DMS114 treated with DMSO at 0.1 percent for 48 hours (cell line): ENCODE results near the gene CCDC6.
"Not testable (repeated sequence)": the region's sequence is repeated elsewhere in the genome, so short reads cannot be mapped to it uniquely, and the experiment has no call there.

Source experiments
- DNase-seq: peaks from one replicate; lab custom pipeline; 2025; ENCODE audit not compliant: unreplicated experiment; lab: John Stamatoyannopoulos, UW

Gene CCDC6

DNA sequence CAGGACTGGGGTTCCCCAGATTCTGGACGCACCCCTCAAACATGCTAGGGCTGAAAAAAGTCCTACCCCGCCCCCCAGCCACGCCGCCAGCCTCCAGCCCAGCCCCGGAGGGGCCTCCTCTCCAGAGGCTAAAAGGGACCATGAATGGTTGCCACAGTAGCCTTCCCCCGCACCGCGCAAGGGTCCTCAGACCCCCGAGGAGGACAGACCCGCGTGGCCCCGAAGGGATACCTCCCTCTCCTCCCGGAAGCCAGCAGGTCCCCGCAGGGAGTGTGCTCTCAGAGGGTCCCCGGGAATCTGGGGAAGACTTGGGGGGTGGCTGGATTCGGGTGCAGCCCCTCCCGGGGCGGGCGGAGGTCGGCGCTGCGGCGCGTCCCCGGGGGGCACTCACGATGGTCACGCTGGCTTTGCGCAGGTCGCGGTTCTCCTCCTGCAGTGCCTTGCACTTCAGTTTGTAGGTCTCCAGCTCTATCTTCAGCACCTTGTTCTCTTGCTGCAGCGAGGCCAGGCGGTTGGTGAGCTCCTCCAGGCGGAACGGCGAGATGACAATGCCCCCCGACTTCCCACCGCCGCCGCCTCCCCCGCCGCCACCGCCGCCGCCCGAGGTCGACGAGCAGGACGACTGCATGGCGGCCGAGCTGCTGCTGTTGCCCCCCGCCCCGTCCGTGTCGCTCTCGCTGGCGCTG, 482 bp downstream of the CCDC6 start:
- no peak for DNase-seq

DNA sequence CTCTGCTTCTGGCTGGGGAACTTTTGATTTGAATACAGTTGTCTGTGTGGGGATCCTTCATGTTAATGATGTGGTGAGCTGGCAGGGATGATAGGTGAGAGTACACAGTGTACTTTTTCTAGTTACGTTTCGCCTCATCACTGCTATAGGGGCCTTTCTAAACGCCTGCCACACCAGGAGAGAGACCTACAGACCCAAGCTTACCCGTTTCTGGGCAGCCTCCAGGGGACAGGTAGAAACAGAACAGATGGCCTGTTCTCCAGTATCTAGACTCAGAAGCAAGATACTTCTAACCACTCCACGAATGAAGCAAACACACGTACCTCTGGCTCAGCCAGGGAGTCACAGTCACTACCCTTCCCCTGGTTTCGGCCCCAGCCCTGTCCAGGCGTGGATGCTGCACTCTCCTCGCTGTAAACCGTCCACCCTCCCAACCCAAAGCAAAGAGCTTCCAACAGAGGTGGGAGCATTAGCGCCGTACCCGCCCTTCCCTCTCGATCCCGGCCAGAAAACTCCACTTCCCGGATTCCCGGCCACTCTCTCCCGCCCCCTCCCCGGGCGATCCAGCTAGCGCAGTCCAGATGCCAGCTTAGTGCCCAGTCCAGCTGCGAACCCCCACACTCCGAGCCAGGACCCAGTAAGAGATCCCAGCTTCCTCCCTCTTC, 1.2 kb downstream of the CCDC6 start:
- DNase-seq, result no peak

DNA sequence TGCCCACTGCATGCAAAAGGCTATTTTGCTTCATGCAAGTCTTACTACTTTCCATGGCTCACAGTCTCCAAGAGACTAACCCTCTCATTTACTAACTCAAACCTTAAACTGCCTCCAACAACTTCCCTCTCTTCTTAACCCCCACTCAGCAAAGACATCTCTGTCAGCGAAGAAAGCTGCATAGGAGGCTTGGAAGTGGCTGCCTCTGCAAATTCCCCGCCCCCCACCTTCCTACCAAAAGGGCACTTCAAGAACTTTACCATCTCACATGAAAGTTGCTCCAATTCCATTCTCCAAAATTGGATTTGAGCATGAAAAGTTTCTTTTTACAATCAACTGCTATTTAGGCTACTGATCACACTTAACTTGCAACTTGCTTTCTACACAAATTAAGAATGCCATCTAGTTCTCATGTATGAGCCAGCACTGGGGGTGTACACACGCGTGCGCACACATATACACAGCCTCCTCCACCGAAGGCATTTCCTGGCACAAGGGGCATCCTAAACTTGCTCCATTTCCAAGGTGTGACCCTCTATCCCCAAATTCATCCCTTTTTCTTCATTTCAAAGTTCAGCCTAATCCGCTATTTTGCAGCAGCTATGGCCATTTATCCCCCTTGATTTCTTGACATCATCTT, 1.8 kb downstream of the CCDC6 start:
- DNase-seq, result no peak

DNA sequence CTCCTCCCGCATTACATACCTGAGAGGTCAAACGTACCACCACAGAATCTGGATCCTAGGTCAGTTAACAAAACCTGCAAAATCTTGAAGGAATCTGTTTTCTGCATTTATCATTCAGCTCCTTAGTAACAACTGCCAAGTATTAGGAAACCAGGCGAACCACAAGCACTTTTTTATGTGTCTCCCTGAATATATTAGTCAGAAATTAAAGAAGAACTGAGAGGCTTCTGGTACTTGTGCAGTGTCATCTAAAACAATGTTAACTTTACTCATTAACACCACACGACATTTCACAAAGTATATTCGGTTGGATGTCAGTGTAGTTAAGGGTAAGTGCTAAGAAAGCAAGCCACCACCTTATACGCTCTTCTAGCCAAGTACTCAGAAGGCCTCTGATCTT, 2.5 kb downstream of the CCDC6 start:
- DNase-seq, result no peak

DNA sequence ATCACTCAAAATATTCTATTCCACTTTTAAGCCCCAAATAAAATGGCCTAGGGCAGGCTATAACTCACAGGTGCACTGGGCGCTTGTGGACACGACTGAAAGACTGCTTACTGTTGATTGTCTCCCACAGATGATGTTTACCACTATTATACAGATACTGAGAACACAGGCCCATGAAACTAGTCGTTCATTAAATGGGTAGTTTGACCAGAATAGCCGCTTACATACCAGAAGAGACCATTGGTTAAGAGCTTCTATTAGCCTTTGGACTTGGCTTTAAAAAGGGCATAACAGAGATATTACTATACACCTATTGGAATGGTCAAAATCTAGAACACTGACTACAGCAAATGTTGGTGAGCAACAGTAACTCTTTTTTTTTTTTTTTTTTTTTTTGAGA, 4.3 kb downstream of the CCDC6 start:
- no peak for DNase-seq

DNA sequence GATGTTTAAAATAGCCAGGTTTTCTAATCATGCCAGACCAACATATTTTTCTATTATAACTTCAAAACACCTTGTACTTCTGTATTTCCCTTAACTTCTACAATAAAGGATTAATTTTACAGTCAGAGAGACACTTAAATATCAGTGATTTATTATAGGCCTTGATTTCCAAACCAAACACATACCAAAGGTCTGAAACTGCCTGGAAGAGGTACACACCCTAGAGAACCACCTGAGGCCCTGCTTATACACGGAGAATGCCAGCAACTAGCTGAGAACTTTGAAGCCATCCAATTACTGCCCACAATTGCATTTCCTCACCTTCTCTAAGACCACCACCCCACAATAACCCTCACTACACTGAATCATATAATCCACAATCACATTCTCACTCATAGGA, 4.9 kb downstream of the CCDC6 start:
- DNase-seq, result no peak

DNA sequence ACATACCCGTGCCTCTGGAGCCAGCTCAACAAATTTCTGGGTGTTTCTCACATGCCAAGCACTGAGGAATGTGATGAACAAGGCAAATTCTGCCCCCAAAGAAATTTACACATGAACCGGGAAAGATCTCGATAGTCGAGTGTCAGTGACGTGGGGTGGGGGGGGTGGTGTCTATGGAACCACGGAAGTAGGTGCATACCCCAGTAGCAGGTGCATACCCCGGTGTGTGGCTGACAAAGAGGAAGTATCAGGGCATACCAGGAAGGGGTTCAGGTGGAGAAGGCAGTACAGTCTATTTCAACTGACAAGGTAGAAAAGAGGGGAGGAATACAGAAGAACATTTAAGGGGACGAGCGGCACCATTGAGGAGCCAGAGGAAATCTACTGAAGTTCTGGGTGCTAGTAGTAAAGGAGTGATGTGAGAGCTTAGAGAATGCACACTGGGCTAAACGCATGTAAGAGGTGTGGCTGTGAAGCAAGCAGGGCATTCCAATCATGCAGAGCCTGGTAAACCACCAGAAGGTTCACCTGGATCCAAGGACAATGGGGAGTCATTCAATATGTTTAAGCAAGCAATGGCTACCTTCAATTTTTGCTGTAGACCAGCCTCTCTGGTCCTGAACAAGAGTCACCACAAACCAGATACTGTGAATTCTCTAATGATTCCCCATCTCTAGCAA, 6.2 kb downstream of the CCDC6 start:
- DNase-seq, result no peak

DNA sequence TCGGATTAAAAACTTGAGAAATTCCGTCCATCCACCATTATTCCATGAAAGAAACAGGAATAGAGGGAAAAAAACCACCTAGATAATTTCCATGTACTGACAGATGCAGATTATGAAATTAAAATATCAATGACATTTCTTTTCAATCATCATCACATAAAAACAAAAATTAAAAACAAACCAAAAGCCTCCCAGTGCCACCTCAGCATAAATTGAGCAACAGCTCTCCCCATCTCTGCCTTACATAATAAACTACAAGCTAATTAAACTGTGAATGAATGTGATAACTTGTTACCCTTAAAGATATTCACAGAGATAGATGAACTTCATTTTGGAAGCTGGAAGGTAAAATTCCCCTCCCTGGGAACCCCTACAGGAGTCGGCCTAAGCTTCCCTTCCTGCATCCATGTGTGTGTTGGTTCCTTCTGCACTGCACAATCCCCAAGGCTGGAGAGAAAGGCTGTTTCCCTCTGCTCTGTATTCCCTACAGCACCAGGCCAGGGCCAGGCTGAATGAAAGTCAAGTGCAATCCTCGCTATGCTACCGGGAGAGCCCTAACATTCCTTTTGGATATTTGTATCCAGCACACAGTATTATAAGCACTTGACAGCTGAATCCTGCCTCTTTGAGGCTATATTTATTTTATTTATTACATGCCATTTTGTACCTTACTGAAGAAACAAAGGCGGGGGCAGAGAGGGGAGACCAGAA, 8.1 kb downstream of the CCDC6 start:
- DNase-seq, result no peak

DNA sequence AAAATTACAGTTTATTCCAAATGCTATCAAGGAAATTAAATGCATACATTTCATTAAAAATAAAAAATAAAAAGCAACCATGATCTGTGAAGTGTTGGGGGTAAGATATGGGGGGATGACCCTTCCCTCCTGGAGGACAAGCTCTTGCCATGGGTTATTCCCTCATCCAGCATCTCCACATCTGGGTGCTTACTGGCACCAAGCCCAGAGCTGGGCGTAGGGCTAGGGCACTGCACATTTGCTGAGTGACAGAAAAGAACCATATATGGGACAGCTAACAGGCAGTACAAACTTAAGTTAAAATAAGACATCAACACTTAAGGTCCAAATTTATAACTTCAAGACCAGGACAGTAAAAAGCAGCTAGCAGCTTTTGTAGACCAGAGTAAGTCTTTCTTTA, 10.2 kb downstream of the CCDC6 start:
- no peak for DNase-seq

DNA sequence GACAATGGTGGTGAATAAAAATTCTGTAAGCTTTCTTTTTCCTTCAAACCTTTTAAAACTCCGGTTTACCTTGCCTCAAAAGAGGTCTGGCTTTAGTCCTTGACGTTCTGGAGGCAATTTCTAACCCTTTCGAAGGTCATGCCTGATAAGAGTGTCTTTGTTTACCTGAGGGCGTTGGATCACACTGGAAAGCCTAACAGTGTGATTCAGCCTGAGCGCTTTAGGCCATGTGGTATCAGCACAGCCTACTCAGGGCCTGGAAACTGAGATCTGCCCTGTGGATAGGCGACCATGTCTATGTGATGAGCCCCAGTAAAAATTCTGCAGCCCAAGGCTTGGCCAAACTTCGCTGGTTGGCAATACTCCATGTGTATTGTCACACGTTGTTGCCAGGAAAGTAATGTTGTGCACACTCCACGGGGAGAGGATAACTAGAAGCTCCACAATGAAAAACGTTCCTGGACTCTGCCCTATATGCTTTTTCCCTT, 10.7 kb downstream of the CCDC6 start:
- DNase-seq, result no peak

DNA sequence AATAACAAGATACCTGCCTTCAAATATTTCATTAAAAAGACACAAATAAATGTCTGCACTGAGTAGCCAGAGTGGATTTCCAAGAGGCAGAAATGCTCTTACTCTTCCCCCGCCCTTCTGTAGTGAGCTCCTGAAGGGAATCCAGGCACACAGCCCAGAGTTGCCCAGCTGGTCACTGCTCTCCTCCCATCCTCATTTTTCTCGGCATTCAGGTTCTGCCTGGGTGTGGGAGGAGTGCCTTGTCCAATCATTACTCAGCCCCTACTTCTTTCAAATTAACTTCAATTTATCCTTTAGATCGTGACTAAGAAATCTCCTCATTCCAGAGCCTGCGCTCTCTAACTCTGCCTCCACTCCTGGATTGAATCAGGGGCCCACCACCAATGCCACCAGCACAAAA, 12.2 kb downstream of the CCDC6 start:
- no peak for DNase-seq

DNA sequence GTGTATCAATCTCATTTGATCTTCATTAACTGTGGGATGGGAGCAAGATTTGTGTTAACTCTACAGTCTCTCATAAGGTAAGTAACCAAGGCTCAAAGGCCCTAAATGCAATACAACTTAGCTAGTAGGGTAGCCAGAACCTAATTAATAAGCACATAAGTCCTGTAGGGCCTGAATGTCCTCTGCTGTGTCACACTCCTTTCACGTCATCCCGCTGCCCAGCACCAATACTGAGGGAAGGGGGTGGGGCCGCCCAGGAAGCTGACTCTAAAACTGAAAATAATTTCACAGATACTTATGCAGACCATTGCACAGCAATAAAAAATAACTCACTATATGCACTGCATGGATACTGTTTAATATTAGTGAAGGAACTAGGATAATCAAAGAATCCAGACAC, 13.7 kb downstream of the CCDC6 start:
- DNase-seq, result no peak

DNA sequence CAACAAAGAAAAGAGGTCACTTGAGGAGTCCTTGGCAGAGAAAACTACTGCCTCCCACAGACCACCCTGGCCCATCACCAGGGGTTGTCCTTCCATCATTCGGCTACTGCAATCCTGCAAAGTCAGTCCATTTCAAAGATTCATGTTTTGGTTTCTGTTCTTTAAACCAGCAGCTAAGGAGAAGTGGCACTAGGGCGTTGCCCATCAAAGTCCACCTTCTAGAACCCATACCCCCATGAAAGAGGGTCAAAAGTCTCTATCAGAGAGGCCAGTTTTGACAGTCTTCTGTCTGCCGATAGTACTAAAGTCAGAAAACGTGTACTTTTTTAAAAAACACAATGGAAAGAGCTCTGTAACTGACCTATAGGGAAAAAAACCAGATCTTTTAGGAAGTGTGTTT, 14.4 kb downstream of the CCDC6 start:
- no peak for DNase-seq

DNA sequence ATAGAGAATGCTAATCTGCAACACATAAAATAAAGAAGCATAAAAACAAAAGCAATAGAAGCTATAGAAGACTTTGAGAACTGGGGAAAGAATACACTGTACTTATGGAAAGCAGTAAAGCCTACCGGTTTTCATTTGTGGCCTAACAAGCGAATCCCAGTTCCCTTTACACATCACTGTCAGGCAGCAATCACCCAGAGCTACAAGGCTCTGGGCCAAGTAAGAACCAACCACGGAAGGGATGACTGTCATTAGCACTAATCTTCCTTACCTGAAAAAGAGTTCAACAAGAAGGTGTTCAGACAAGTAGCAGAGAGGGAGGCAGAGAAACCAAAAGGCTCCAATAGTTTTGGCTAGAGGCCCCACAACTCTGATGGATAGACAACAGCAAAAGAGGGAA, 15.0 kb downstream of the CCDC6 start:
- no peak for DNase-seq

DNA sequence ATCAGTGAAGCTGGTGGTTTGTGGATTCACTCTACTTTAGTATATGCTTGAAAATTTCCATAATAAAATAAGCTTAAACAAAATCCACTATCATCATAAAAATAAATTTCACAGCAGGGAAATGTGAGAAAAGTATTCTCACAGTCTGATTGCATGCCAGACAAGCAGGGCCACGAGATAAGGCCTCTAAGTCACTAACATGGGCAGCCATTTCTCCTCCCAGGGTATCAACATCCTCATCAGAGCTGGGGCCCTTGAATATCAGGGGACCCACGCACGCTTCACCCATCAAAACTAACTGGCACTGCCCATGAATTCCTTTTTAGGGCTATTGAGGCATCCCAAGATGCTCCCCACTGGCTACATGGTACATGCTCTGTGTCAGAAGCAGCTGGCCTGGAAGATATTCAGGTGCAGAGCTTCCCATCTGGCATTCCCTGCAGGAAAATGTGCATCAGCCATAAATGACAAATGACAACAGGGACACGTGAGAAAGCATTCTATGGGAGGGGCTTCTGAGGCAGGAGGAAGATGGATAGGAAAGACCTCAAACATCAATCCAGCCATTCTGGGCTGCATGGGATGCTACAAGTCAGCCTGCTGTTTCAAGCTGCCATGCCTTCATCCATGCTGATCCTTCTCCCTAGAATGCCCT, 17.4 kb downstream of the CCDC6 start:
- DNase-seq, result no peak

DNA sequence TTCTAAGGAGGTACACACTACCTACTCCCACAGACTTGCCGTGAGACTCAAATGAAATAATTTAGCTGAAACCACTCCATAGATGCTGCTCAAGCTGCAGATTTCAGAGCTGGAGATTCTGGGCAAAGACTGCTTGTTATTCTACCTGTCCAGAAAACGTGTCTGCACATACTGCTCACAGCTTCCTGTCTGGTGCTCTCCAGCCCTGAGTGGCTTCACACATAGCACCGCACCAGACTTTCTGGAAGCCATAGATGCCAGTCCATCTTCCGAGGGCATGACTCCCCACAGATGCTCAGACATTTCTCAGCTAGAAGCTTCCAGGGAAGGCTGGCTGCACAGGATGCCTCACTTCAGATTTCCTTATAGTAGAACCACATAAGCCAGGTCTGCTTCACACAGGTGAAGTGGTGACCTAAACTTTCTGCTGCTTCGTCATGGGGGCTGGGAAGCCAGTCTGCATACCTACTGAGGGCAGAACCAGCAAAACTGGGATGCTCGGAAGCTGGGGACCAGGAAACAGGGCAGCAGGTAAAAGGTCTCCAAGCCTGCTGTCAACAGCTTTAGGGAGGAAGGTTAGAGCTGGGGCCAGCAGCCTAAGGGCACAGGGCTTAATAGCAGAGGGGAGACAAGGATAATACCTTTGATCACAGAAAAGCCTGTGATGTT, 18.2 kb downstream of the CCDC6 start:
- DNase-seq, result no peak

DNA sequence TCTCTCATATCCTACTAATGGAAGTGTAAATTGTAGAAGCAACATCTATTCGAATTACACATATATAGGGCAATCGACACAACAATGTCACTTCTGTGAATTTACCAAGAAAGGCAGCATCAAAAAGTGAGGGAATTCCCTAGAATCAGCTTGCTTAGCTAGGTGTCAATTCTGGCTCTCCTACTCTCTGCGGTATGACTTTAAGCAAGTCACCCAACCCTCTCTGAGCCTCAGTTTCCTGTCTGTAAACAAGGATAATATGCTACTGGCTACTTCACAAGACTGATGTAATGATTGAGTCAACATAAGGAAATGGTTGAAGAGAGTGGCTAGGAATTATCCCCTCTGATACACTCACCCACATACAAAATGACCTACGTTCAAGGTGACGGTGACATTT, 19.4 kb downstream of the CCDC6 start:
- DNase-seq, result no peak

DNA sequence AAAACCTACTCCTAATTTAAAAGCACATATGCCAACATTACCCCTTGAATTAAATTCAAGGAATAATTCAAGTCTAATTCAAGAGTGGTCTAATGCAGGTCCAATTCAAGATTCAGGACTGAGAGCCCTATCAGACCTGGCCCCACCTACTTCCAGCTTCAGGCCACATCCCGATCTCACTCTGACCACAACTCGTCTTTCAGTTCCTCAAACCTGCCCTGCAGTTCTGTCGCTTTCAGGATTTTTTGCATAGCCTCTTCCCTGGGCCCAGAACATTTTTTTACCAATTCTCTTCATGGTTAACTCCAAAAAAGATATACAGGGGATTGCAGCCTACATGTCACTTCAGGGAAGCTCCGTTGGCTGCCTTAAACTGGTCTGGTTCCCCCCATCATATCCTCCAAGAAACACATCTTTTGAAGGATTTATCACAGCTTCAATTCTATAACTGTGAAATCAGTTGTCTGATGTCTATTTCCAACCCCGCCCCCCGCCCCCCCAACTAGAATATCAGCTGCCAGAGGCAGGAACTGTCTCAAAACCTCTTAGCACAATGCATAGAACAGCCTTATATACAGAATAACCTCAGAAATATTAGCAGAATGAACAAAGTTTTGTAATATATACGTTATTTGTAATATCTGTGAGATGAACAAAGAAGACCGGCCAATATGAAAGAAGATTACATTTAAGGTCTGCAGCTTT, 20.8 kb downstream of the CCDC6 start:
- no peak for DNase-seq

DNA sequence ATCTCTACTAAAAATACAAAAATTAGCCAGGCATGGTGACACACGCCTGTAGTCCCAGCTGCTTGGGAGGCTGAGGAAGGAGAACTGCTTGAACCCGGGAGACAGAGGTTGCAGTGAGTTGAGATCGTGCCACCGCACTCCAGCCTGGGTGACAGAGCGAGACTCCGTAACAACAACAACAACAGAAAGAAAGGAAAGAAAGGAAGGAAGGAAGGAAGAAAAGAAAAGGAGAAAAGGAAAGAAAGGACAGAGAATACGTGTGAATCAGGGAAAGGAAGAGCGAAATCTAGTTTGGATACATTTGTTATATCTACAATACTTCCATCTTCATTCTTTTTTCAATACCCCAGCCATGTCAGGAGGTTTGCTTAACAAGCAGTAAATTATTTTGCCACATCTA, 21.5 kb downstream of the CCDC6 start:
- DNase-seq, result not testable (repeated sequence)

DNA sequence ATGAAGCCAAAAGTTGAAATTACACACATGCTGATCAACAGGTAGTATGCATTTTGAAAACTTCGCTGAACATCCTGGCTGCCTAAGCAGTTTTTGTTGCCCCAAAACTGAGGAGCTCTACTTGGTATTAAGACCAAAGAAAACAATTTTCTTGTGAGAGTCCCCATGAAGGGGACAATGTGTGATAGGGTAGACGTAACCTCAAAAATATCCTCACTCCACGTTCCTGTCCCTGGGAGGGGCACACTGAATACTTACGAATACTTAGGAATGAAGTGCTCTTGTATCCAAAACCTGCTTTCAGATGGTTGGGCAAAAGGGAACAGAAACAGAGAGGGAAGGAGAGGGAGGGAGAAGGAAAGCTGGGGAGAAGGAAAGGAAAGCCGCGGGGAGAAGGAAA, 24.7 kb downstream of the CCDC6 start:
- no peak for DNase-seq
